GM12874 (cell line): ENCODE data around the gene ECSCR.

Source experiments
- TF ChIP-seq, protein P1 (sequence below): IDR thresholded peaks from 2 replicates; pipeline ENCODE4 v1.5.1; 2011; ENCODE audit warnings: low read depth, mild to moderate bottlenecking, control low read depth, low read length, moderate library complexity; ENCODE audit not compliant: insufficient read depth

ECSCR gene

DNA sequence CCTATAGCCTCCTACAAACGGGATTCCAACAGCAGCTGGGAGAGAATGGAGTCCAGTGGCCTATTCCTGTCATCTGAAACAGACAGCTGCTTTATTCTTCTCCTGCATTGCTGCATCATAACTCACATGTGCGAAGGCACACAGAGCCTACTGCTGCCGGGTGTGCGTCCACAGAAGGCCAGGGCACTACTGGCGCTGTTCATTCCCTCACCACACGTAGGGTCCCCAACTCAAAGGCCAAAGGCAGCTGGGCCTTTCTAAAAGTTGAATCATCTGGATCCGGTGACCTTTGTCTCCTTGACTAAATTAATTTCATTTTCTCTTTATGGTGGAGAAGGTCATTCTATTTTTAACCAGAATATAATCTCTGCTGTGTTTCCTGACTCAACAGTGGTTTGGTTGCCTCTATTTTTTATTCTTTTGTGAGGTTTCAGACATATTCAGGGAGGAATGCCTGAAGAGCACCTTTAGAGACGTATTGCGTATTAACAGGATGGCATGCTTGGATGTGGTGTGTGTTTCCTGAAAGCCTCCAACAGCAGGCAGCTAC, 47.9 kb downstream of the ECSCR start:
- TF ChIP-seq, protein P1, sequence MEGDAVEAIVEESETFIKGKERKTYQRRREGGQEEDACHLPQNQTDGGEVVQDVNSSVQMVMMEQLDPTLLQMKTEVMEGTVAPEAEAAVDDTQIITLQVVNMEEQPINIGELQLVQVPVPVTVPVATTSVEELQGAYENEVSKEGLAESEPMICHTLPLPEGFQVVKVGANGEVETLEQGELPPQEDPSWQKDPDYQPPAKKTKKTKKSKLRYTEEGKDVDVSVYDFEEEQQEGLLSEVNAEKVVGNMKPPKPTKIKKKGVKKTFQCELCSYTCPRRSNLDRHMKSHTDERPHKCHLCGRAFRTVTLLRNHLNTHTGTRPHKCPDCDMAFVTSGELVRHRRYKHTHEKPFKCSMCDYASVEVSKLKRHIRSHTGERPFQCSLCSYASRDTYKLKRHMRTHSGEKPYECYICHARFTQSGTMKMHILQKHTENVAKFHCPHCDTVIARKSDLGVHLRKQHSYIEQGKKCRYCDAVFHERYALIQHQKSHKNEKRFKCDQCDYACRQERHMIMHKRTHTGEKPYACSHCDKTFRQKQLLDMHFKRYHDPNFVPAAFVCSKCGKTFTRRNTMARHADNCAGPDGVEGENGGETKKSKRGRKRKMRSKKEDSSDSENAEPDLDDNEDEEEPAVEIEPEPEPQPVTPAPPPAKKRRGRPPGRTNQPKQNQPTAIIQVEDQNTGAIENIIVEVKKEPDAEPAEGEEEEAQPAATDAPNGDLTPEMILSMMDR, result no peak

DNA sequence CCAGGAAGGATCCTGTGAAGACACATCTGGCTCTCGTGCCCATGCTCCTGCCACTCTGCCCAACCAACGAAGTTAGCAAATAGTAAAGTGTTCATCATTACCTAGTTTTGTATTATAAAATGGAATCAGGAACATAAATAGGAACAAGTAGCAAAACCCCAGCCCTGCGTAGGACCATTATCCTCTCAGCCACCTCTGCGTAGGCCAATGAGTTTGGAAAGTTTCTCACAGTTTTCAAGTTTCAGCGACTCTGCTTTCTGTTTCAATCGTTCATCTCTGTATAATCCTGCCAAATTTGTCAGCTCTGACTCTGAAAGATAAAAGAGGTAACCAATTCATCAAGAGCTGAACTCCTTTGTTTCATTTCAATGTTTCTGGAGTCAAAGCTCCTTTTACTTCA, 48.6 kb downstream of the ECSCR start:
- TF ChIP-seq, protein P1, result no peak

DNA sequence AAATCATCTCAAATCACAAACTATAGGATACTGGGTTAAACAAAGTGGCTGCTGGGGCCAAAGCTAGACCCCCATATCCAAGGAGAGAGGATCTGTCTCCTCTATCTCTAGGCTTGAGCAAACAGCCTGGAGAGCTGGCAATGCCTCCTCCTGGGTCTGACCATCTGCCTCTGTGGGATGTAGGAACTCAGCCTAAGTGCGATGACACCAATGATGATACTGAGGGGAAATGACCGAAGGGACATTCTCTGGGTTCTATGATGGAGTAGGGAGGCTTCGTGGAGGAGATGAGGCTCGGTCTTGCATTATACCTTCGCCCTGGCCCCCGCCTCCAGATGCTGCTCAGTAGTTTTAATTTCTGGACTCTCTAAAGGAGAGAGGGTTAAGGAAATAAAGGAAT, 49.4 kb downstream of the ECSCR start:
- TF ChIP-seq, protein P1, result no peak

DNA sequence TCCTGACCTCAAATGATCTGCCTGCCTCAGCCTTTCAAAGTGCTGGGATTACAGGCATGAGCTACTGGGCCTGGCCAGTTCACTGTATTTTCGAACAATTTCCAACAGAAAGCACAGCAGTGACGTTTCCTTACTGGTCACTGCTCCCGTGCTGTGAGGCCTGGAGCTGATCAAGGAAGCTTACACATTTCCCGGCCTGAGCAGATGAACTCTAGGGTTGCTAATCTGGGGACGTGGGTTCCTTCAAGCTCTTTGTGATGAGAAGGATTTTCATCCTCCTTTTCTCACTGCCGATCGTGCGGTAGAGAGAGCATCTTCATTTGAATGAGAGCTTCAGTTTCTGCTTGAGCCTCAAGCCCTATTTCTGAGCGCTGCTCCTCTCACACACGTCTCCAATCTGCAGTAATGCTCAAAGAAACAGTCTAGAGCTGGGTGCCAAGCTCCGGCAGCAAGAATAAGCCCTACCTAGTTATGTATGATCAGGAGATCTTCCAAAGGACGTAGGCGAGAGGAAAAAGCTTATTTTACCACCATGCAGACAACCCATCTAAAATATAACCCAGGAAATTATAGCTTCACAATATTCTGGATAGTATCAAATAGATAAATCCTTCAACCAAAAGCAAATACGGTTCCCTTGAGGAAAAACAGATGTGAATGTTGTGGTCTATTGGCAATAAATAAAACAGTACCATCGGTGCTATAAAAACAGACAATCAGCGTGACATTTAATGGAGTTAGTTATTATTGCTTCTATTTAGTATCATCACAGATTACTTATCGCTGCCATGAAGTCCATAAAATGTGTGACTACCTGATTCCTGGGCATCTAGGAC, 51.3 kb downstream of the ECSCR start:
- TF ChIP-seq, protein P1, result no peak

DNA sequence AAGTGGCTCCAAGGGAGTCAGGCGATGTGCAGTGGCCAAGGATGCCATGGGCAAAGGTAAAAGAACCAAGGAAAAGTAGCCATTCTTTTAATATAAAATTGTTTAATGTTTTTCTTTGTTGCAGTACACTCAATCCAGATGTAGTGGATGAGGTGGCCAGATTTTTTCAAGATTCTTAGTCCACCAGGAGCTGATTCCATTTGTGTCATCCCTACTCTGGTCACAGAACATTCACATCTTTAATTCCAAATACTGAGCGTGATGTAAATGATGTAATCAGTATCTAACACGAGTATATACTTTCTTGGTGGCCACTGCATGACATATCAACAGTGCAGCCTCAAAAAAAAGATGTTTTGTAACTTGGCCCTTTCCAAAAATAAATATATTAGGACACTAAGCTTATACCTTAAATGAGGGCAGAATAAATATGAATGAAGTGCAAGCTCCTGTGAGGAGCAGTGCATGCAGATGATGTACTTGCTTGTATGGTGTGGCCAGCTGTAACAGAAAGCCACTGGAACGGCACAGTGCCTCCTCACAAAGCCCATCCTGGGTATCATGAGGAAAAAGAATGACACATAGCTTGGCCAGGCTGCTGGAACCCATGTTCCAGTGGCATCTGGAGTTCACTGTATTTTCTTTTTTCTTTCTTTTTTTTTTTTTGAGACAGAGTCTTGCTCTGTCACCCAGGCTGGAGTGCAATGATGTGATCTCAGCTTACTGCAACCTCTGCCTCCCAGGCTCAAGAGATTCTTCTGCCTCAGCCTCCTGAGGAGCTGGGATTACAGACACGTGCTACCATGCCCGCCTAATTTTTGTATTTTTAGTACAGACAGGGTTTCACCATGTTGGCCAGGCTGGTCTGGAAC, 52.2 kb downstream of the ECSCR start:
- TF ChIP-seq, protein P1, result no peak

DNA sequence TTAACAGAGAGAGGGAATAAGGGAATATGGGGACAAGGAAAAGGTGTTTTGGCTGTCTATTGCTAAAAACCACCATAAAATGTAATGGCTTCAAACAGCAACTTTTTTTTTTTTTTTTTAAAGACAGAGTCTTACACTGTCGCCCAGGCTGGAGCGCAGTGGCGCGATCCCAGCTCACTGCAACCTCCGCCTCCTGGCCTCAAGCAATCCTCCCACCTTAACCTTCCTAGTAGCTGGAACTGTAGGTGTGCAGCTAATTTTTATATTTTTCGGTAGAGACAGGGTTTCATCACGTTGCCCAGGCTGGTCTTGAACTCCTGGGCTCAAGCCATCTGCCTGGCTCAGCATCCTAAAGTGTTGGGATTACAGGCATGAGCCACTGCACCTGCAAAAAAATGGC, 54.4 kb downstream of the ECSCR start:
- TF ChIP-seq, protein P1, result no peak

DNA sequence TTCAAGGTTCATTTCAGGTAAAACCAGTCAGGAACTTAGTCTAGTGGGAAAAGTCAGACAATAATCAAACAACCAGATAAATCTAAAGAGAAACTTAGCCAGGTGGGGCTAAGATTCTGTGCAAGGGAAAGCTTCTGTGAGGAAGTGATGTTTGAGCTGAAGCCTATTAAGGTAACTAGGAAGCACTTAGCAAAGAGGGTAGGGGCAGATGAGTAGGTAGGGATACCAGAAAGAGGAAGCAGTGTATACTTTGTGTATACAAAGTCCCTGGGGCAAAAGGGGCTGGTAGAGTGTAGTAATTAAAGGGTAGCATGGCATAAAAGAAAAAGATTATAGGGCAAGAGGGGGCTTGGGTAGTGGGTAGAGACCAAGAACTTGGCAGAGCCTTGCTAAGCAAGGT, 55.0 kb downstream of the ECSCR start:
- TF ChIP-seq, protein P1, result no peak
